ENCODE data around the gene BRAT1.
"Not testable (repeated sequence)": the region's sequence is repeated elsewhere in the genome, so short reads cannot be mapped to it uniquely, and the experiment has no call there.

The BRAT1 gene

DNA sequence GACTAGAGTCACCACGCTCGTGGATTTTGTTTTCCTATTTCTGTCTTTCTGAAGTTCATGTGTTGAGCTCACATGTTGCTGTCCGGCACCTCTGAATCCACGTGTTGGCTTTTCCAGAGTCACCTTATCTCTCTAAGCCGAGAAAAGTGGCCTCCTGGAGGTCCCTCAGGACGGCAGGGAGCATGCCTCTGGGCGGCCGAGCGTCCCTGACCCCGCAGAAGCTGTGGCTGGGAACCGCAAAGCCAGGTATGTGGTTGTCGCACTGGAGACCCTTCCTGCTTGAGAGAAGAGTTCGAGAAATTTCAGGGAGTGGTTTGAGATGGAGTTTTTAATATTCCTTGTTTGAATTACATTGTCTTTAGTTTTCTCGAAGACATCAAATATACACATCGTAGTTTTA, 16.1 kb upstream of the BRAT1 start:
- H3K27me3 ChIP-seq (ENCODE audit: control insufficient read depth, insufficient read depth, low read length), result no peaks in the 10 kb centered on the region
- H3K4me1 ChIP-seq (ENCODE audit: control insufficient read depth, insufficient read depth, low read length), result peaks cover 4% of the 10 kb centered on the region; the same call in 1 of the 2 replicates
- no peak overlapping the region for H3K27ac ChIP-seq (ENCODE audit: low read depth, low read length)
- no peaks in the 10 kb centered on the region for H3K9me3 ChIP-seq (ENCODE audit: control insufficient read depth, insufficient read depth, low read length)
- H3K36me3 ChIP-seq (ENCODE audit: control insufficient read depth, insufficient read depth, low read length), result no peaks in the 10 kb centered on the region; the same call in 1 of the 2 replicates
- no peak overlapping the region for H3K4me3 ChIP-seq (ENCODE audit: low read depth, low read length)
- H3K9ac ChIP-seq (ENCODE audit: low read depth, low read length), result no peak overlapping the region

DNA sequence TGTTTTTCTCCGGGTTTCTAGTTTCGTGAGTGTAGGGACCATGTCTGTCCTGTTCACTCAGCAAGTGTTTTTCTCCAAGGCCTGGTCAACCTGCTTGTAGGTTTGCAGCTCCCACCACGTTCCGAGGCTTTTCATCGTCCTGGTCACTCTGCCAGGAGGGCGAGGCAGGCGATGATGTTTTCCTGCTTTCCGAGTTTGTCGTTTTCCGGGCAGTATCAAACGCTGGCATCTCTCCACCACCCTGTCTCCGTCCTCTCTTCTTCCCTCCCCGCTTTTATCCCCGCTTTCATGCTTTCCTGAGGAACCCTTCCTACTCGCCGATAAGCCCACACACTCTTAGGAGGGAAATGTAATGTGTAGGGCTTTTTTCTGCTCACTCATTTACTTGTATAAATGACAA, 14.7 kb upstream of the BRAT1 start:
- peaks cover 4% of the 10 kb centered on the region; the same call in 1 of the 2 replicates for H3K4me1 ChIP-seq (ENCODE audit: control insufficient read depth, insufficient read depth, low read length)
- H3K27ac ChIP-seq (ENCODE audit: low read depth, low read length), result no peak overlapping the region
- H3K9me3 ChIP-seq (ENCODE audit: control insufficient read depth, insufficient read depth, low read length), result no peaks in the 10 kb centered on the region
- H3K4me3 ChIP-seq (ENCODE audit: low read depth, low read length), result no peak overlapping the region
- H3K27me3 ChIP-seq (ENCODE audit: control insufficient read depth, insufficient read depth, low read length), result no peaks in the 10 kb centered on the region
- H3K9ac ChIP-seq (ENCODE audit: low read depth, low read length), result no peak overlapping the region
- no peaks in the 10 kb centered on the region; the same call in 1 of the 2 replicates for H3K36me3 ChIP-seq (ENCODE audit: control insufficient read depth, insufficient read depth, low read length)

DNA sequence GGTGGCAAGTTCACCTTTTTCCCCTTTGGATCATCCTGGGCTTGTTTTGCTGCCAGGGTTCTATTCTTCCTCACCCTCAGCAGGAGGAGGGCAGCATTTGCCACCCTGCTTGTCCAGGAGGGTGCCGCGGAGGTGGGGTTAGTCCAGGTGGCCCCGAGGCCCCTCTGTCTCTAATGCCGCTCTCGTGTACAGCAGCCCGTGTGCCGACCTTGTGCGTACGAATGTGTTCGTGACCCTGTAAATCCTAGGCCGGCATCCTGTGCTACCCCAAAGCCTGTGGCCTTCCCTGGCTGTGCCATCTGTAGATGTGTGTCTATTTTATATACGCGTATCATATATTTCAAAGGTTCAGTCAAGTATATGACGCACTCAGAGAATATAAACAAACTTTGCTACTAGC, 14.1 kb upstream of the BRAT1 start:
- Histone ChIP-seq H3K4me1 (ENCODE audit: control insufficient read depth, insufficient read depth, low read length) (peaks cover 4% of the 10 kb centered on the region; the same call in 1 of the 2 replicates), H3K9ac (ENCODE audit: low read depth, low read length) (no peak overlapping the region), H3K36me3 (ENCODE audit: control insufficient read depth, insufficient read depth, low read length) (no peaks in the 10 kb centered on the region; the same call in 1 of the 2 replicates), H3K4me3 (ENCODE audit: low read depth, low read length) (no peak overlapping the region), H3K27me3 (ENCODE audit: control insufficient read depth, insufficient read depth, low read length) (no peaks in the 10 kb centered on the region), H3K9me3 (ENCODE audit: control insufficient read depth, insufficient read depth, low read length) (no peaks in the 10 kb centered on the region), H3K27ac (ENCODE audit: low read depth, low read length) (no peak overlapping the region)

DNA sequence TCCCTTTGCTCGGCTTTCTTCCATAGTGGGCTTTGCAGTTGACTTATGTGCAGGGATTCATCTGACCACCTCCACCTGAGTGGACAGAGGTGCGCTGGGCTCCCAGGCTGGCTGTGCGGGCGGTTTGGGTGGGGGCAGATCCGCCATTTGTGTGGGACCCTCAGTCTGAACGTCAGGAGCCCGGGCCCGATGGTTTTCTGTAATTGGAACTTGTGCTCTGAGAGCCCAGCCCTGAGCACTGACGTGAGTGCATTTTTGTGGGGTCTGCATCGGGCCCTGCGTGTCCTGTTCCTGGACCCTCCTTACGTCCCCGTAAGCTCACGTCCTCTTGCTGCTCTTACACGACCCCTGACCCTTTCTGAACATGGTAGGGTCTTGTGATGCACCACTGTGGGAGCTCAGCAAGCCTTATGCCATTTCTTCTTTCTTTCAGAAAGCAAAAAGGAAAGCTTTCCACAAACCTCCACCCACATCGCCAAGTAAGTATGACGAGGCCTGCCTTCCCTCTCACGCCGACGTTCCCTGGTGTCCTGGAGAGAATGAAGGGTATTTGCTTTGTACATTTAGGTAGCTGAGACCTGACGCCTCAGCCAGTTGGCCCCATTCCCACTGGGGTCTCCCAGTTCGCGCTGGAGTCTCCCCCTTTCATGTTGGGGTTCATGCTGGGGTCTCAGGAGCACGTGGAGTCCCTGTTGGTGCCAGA, 13.3 kb upstream of the BRAT1 start:
- Histone ChIP-seq H3K36me3 (ENCODE audit: control insufficient read depth, insufficient read depth, low read length) (no peaks in the 10 kb centered on the region; the same call in 1 of the 2 replicates), H3K4me3 (ENCODE audit: low read depth, low read length) (no peak overlapping the region), H3K9me3 (ENCODE audit: control insufficient read depth, insufficient read depth, low read length) (no peaks in the 10 kb centered on the region), H3K4me1 (ENCODE audit: control insufficient read depth, insufficient read depth, low read length) (peaks cover 4% of the 10 kb centered on the region; the same call in 1 of the 2 replicates), H3K27ac (ENCODE audit: low read depth, low read length) (no peak overlapping the region), H3K27me3 (ENCODE audit: control insufficient read depth, insufficient read depth, low read length) (no peaks in the 10 kb centered on the region), H3K9ac (ENCODE audit: low read depth, low read length) (no peak overlapping the region)

DNA sequence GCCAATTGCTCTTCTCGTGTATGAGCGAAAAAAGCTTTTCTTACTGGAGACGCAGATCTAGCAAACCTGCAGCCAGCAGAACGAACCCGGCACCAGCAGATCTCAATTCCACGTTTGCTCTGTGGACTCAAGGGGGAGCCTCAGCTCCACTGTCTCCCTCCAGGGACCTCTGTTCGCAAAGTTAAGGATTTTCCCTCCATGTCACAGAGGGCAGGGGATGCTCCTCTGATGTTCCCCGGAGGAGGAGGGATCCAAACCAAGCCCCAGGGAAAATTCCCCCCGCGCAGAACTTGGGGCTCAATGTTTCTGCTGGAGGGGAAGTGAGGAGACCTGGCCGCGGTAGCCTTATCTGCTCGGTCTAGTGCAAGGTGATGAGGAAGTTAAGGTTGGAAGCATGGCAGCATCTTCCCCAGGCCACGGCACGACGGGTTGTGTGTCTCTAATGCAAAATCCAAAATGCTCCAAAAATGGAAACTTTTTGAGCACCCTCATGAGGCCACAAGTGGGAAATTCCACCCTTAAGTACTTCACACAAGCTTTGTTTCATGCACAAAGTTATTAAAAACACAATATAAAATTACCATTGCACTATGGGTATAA, 12.5 kb upstream of the BRAT1 start:
- Histone ChIP-seq H3K9me3 (ENCODE audit: control insufficient read depth, insufficient read depth, low read length) (no peaks in the 10 kb centered on the region), H3K4me1 (ENCODE audit: control insufficient read depth, insufficient read depth, low read length) (peaks cover 4% of the 10 kb centered on the region; the same call in 1 of the 2 replicates), H3K4me3 (ENCODE audit: low read depth, low read length) (no peak overlapping the region), H3K36me3 (ENCODE audit: control insufficient read depth, insufficient read depth, low read length) (no peaks in the 10 kb centered on the region), H3K27ac (ENCODE audit: low read depth, low read length) (no peak overlapping the region), H3K27me3 (ENCODE audit: control insufficient read depth, insufficient read depth, low read length) (no peaks in the 10 kb centered on the region), H3K9ac (ENCODE audit: low read depth, low read length) (no peak overlapping the region)

DNA sequence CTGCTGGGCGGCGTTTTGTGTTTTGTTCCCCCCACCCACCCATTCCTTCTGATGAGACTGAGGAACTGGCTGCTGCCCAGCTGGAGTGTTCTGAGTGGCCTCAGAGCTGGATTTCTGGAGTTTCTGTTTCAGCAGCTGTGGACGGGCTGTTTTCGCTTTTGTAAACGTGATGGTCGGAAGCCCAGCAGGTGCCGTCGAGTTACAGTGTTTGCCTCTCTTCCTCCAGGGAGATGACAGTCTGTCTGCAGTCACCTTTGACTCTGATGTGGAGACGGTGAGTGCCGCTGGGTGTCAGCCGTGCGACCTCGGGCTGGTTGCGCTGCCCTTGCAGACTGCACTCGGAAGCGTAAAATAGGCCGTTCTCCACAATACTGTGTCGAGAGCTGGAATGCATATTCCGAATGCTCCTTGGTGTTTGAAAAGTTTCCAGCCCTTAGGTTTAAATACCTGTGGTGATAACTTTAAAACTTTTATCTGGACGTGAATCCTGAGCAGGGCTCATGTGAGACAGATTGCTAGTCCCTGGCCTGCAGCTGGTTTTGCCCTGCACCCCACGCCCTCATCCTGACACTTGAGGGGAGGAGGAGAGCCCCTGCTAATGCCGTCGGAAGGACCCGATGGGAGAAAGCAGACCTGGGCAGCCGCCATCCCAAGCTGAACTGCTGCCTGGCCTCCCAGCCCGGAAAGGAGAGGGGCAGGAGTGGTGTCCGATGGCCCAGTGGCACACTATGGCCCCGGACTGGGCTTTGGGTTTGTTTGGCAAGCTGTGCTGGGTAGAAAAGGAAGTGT, 11.8 kb upstream of the BRAT1 start:
- H3K9me3 ChIP-seq (ENCODE audit: control insufficient read depth, insufficient read depth, low read length), result no peaks in the 10 kb centered on the region
- H3K27me3 ChIP-seq (ENCODE audit: control insufficient read depth, insufficient read depth, low read length), result no peaks in the 10 kb centered on the region
- H3K4me1 ChIP-seq (ENCODE audit: control insufficient read depth, insufficient read depth, low read length), result peaks cover 4% of the 10 kb centered on the region; the same call in 1 of the 2 replicates
- H3K27ac ChIP-seq (ENCODE audit: low read depth, low read length), result no peak overlapping the region
- H3K4me3 ChIP-seq (ENCODE audit: low read depth, low read length), result no peak overlapping the region
- H3K9ac ChIP-seq (ENCODE audit: low read depth, low read length), result no peak overlapping the region
- H3K36me3 ChIP-seq (ENCODE audit: control insufficient read depth, insufficient read depth, low read length), result no peaks in the 10 kb centered on the region

DNA sequence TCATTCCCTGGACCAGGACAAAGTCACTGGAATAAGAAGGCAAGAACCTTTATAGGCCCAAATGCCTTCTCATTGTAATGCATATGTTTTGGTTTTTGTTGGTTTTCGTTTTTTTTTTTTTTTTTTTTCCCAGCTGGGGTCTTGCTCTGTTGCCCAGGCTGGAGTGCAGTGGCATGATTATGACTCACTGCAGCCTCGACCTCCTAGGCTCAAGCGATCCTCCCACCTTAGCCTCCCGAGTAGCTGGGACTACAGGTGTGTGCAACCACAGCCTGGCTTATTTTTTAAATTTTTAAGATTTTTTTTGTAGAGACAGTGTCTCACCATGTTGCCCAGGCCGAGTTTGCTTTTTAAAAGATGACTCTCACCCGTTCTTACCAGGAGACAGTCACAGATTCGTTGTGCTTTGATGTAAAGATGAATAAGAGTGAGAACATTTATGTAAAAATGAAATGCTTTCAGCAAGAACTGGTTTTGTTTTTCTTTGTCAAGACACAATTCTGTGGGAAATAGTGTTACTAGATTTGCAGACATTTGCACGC, 11.1 kb upstream of the BRAT1 start:
- no peak overlapping the region for H3K27ac ChIP-seq (ENCODE audit: low read depth, low read length)
- H3K4me3 ChIP-seq (ENCODE audit: low read depth, low read length), result no peak overlapping the region
- no peaks in the 10 kb centered on the region for H3K27me3 ChIP-seq (ENCODE audit: control insufficient read depth, insufficient read depth, low read length)
- no peaks in the 10 kb centered on the region for H3K36me3 ChIP-seq (ENCODE audit: control insufficient read depth, insufficient read depth, low read length)
- peaks cover 4% of the 10 kb centered on the region; the same call in 1 of the 2 replicates for H3K4me1 ChIP-seq (ENCODE audit: control insufficient read depth, insufficient read depth, low read length)
- no peaks in the 10 kb centered on the region for H3K9me3 ChIP-seq (ENCODE audit: control insufficient read depth, insufficient read depth, low read length)
- no peak overlapping the region for H3K9ac ChIP-seq (ENCODE audit: low read depth, low read length)

DNA sequence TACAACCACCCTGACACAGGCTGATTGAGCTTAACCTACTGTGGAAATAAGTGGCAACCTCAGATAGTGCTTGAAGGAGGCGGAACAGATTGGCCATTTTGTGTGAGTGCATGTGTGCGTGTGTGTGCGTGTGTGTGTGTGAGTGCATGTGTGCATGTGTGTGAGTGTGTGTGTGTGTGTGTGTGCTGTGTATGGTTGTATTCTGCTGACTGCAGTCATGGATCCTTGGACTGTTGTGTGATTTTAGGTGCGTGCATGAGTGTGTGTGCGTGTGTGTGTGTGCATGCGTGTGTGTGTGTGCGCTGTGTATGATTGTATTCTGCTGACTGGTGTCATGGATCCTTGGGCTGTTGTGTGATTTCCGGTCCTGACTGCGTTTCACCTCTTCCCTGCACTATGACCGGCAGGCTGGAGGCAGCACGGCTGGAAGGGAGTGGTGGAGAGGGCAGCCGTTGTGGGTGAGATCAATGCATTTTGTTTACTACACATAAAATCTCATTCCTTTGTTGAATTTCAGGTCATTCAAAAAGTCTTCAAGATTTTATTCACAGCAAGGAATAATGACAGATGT, 9.7 kb upstream of the BRAT1 start:
- H3K27me3 ChIP-seq (ENCODE audit: control insufficient read depth, insufficient read depth, low read length), result no peaks in the 10 kb centered on the region
- H3K9ac ChIP-seq (ENCODE audit: low read depth, low read length), result no peak overlapping the region
- no peaks in the 10 kb centered on the region for H3K9me3 ChIP-seq (ENCODE audit: control insufficient read depth, insufficient read depth, low read length)
- H3K27ac ChIP-seq (ENCODE audit: low read depth, low read length), result no peak overlapping the region
- H3K4me1 ChIP-seq (ENCODE audit: control insufficient read depth, insufficient read depth, low read length), result peaks cover 4% of the 10 kb centered on the region; the same call in 1 of the 2 replicates
- no peak overlapping the region for H3K4me3 ChIP-seq (ENCODE audit: low read depth, low read length)
- no peaks in the 10 kb centered on the region for H3K36me3 ChIP-seq (ENCODE audit: control insufficient read depth, insufficient read depth, low read length)

DNA sequence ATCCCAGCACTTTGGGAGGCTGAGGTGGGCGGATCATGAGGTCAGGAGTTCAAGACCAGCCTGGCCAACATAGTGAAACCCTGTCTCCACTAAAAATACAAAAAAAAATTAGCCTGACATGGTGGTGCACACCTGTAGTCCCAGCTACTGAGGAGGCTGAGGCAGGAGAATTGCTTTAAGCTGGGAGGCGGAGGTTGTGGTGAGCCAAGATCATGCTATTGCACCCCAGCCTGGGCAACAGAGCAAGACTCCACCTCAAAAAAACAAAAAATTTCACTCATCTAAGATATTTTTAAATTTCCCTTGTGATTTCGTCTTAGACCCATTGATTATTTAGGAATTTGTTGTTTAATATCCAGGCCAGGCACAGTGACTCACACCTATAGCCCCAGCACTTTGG, 8.6 kb upstream of the BRAT1 start:
- H3K27ac ChIP-seq (ENCODE audit: low read depth, low read length); H3K36me3 ChIP-seq (ENCODE audit: control insufficient read depth, insufficient read depth, low read length); H3K4me3 ChIP-seq (ENCODE audit: low read depth, low read length); H3K27me3 ChIP-seq (ENCODE audit: control insufficient read depth, insufficient read depth, low read length); H3K9me3 ChIP-seq (ENCODE audit: control insufficient read depth, insufficient read depth, low read length); H3K9ac ChIP-seq (ENCODE audit: low read depth, low read length); H3K4me1 ChIP-seq (ENCODE audit: control insufficient read depth, insufficient read depth, low read length): not testable (repeated sequence)

DNA sequence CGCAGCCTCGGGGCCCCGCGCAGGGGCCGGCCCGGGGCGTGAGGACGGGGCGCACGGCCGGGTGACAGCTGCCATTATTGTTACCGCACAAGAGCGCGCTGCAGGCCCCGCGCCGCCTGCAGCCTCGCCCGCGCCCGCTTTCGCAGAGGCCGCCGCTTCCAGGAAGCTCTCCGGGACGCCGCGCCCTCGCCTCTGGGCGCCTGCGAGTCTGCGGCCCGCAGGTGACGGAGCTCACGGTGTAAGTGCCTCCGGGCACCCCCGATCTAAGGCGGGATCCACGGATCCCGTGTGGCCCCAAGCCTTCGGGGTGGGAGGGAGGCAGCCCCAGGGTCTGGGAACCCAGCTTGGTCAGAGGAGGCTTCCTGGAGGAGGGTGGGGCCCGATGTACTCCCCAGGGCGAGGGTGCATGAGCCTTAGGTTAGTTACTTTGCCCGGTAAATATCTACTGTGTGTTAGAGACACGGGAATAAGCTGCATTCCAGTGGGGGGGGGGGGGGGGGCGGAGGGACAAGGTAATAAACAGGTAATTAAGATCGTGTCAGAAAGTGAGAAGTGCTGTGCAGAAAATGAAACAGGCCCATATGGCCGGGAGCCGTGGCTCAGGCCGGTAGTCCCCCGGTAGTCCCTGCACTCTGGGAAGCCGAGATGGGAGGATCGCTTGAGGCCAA, 4.1 kb upstream of the BRAT1 start:
- peaks cover 4% of the 10 kb centered on the region for H3K4me1 ChIP-seq (ENCODE audit: control insufficient read depth, insufficient read depth, low read length)
- H3K36me3 ChIP-seq (ENCODE audit: control insufficient read depth, insufficient read depth, low read length), result no peaks in the 10 kb centered on the region
- H3K27me3 ChIP-seq (ENCODE audit: control insufficient read depth, insufficient read depth, low read length), result no peaks in the 10 kb centered on the region
- H3K9me3 ChIP-seq (ENCODE audit: control insufficient read depth, insufficient read depth, low read length), result no peaks in the 10 kb centered on the region
- H3K4me3 ChIP-seq (ENCODE audit: low read depth, low read length), result peak overlapping the region; percentile 65
- H3K27ac ChIP-seq (ENCODE audit: low read depth, low read length), result peak overlapping the region; percentile 47
- no peak overlapping the region for H3K9ac ChIP-seq (ENCODE audit: low read depth, low read length)
